IPS DF 4.7 (cell line): ENCODE data around the gene DGUOK.

Experiments
- DNase-seq: peaks from one replicate; pipeline ENCODE4 v3.0.0-alpha.2; 2013; ENCODE audit warnings: low spot score; ENCODE audit errors: extremely low read depth

Gene DGUOK

GRCh38 chr2:73947412-73948018 lies 20.8 kb downstream of the DGUOK start:
- no peak for DNase-seq

- DNase-seq: no peak
Measured at GRCh38 chr2:73949802-73950201, 23.1 kb downstream of the DGUOK start.

- DNase-seq: no peak
Measured at GRCh38 chr2:73952499-73953446, 26.1 kb downstream of the DGUOK start.

- DNase-seq: no peak
Measured at GRCh38 chr2:73956218-73956865, 29.7 kb downstream of the DGUOK start.

GRCh38 chr2:73961274-73961673 lies 34.6 kb downstream of the DGUOK start:
- DNase-seq: no peak

GRCh38 chr2:73961823-73962615 lies 35.3 kb downstream of the DGUOK start:
- no peak for DNase-seq

GRCh38 chr2:73962798-73963197 lies 36.1 kb downstream of the DGUOK start:
- DNase-seq: no peak

GRCh38 chr2:73963385-73964120 lies 36.9 kb downstream of the DGUOK start:
- no peak for DNase-seq

- no peak for DNase-seq
Measured at GRCh38 chr2:73964223-73964622, 37.5 kb downstream of the DGUOK start.

- no peak for DNase-seq
Measured at GRCh38 chr2:73965053-73965452, 38.4 kb downstream of the DGUOK start.

GRCh38 chr2:73968357-73968937 lies 41.8 kb downstream of the DGUOK start:
- DNase-seq: no peak

- DNase-seq: no peak
Measured at GRCh38 chr2:73969356-73969755, 42.7 kb downstream of the DGUOK start.

- DNase-seq: no peak
Measured at GRCh38 chr2:73970141-73970803, 43.6 kb downstream of the DGUOK start.

- no peak for DNase-seq
Measured at GRCh38 chr2:73970850-73971471, 44.3 kb downstream of the DGUOK start.

GRCh38 chr2:73971722-73972121 lies 45.0 kb downstream of the DGUOK start:
- DNase-seq: no peak

- DNase-seq: no peak
Measured at GRCh38 chr2:73972846-73973245, 46.2 kb downstream of the DGUOK start.

- no peak for DNase-seq
Measured at GRCh38 chr2:73975731-73976130, 49.1 kb downstream of the DGUOK start.

GRCh38 chr2:73976803-73977202 lies 50.1 kb downstream of the DGUOK start:
- no peak for DNase-seq

- no peak for DNase-seq
Measured at GRCh38 chr2:73977466-73977865, 50.8 kb downstream of the DGUOK start.
